Stomach (tissue), 9 donors: ENCODE measurements around the gene SLC6A12. TPM values are rescaled to one million over a fixed set of nuclear protein-coding genes. Genes with fewer than 3 reads are reported as not detected.

Experiments
- DNase-seq, 2 donors: peaks; one replicate each; pipeline versions ENCODE4 v3.0.0 to v3.0.0-alpha.2; 2013 to 2019
- H3K27ac ChIP-seq, 5 donors: fragments of 200-600 bp in 4 of 5; sonication (generic) in 4 of 5; one replicate each; pipeline ENCODE4 v1.5.1; 2013 to 2019; ENCODE audit warnings: mild to moderate bottlenecking in 1 of 5, moderate library complexity in 1 of 5
- H3K27me3 ChIP-seq, 3 donors: fragments of 200-600 bp; sonication (generic); one replicate each; pipeline ENCODE4 v1.5.1; 2017 to 2019; ENCODE audit warnings: mixed run types in 1 of 3
- H3K36me3 ChIP-seq, 4 donors: fragments of 200-600 bp; sonication (generic); 1 replicate in 3 of 4; 2 replicates in 1 of 4; pipeline ENCODE4 v1.5.1; 2016 to 2019
- H3K4me1 ChIP-seq, 4 donors: fragments of 200-600 bp; sonication (generic); one replicate each; pipeline ENCODE4 v1.5.1; 2016 to 2019
- H3K4me3 ChIP-seq, 4 donors: fragments of 200-600 bp; sonication (generic) in 3 of 4; one replicate each; pipeline ENCODE4 v1.5.1; 2016 to 2019; ENCODE audit warnings: mild to moderate bottlenecking in 1 of 4
- H3K9me3 ChIP-seq, 4 donors: fragments of 200-600 bp; sonication (generic); one replicate each; pipeline ENCODE4 v1.5.1; 2016 to 2019
- CTCF ChIP-seq, 7 experiments: fragments of 450-650 bp in 4 of 7; fragments of 200-600 bp in 3 of 7; sonication (generic) in 3 of 7; IDR thresholded peaks; one replicate each; pipeline ENCODE4 v1.5.1; 2016 to 2019; ENCODE audit warnings: antibody characterized with exemption in 7 of 7, control low read depth in 2 of 7, mild to moderate bottlenecking in 1 of 7
- EP300 ChIP-seq: sonication (generic); formaldehyde crosslinking; IDR thresholded peaks from one replicate; pipeline ENCODE4 v1.6.1; 2017; ENCODE audit warnings: antibody characterized with exemption
- POLR2A ChIP-seq, 4 donors: fragments of 450-650 bp; IDR thresholded peaks; one replicate each; pipeline ENCODE4 v1.6.1; 2016; ENCODE audit warnings: antibody characterized with exemption in 4 of 4, control low read depth in 2 of 4, mild to moderate bottlenecking in 1 of 4, moderate library complexity in 1 of 4
- POLR2AphosphoS5 ChIP-seq, 3 donors: sonication (generic); formaldehyde crosslinking; IDR thresholded peaks; one replicate each; pipeline ENCODE4 v1.6.1; 2016; ENCODE audit warnings: antibody characterized with exemption in 3 of 3
- WGBS, 5 donors: extraction: QIAGEN DNeasy Blood & Tissue Kit in 3 of 5; methylation state at CpG; one replicate each; pipeline versions ENCODE4 v1.1.5 to v1.1.7; 2013 to 2018; 5-methylcytosine and 5-hydroxymethylcytosine counted together
- intact Hi-C: fragments of 100-400 bp; cut with DNase I; formaldehyde crosslinking; loops from one replicate; pipeline ENCODE4 v1.15.1; 2023; ENCODE audit warnings: low total_unique reads
- polyA plus RNA-seq, 3 donors: library from polyadenylated mRNA; stranded (reverse); fragments of 200-250 nt; gene quantifications; one replicate each; pipeline ENCODE4 v1.2.3, GENCODE V29; 2013
- total RNA-seq, 5 donors: library from RNA; depleted of rRNA; stranded (reverse); fragments of >200 nt; gene quantifications; one replicate each; pipeline versions ENCODE4 v1.1.0 to v1.2.3, GENCODE V29; 2014 to 2016
- donor health status: healthy with polysubstance abuse.
- donor health status: Bipolar disorder and iron deficiency.
- donor health status: healthy.

Gene SLC6A12
- total and polyA plus RNA-seq, 8 donors: 0.05 to 1.7 (median 0.19) TPM; not detected in 5

- Histone ChIP-seq H3K27ac (no peak overlapping the region), H3K9me3 (no peaks in the 10 kb centered on the region), H3K4me3 (no peak overlapping the region), H3K36me3 (no peaks in the 10 kb centered on the region), H3K4me1 (peaks cover 5 to 15% (median 5%) of the 10 kb centered on the region in 4 donors), H3K27me3 (peaks cover 0 to 89% (median 38%) of the 10 kb centered on the region in 3 donors)
- intact Hi-C loops: no loop called here
- no peak for TF ChIP-seq EP300
- TF ChIP-seq POLR2A (IDR thresholded peaks at IDR 0.05): no peak
- no peak for TF ChIP-seq POLR2AphosphoS5 (IDR thresholded peaks at IDR 0.05)
- TF ChIP-seq CTCF (IDR thresholded peaks at IDR 0.05): no peak
- no peak for DNase-seq
- 44 to 55% (median 52%) methylated on average over 9 of the region's 9 CpGs for WGBS, 5 donors
Measured at GRCh38 chr12:198705-199104, 15.3 kb downstream of the SLC6A12 start.

- no peaks in the 10 kb centered on the region for H3K36me3 ChIP-seq
- no peak for DNase-seq
- no peak for TF ChIP-seq CTCF (IDR thresholded peaks at IDR 0.05)
- no peak for TF ChIP-seq POLR2AphosphoS5 (IDR thresholded peaks at IDR 0.05)
- no peak for TF ChIP-seq POLR2A (IDR thresholded peaks at IDR 0.05)
- no peak for TF ChIP-seq EP300
- H3K4me1 ChIP-seq: peaks cover 0 to 9% (median 0%) of the 10 kb centered on the region in 4 donors
- H3K9me3 ChIP-seq: no peaks in the 10 kb centered on the region
- intact Hi-C loops: no loop called here
- no peak overlapping the region for H3K27ac ChIP-seq
- H3K27me3 ChIP-seq: peaks cover 0 to 89% (median 37%) of the 10 kb centered on the region in 3 donors
- no peak overlapping the region for H3K4me3 ChIP-seq
- 91 to 94% (median 93%) methylated on average over 11 of the region's 11 CpGs for WGBS, 5 donors
Measured at GRCh38 chr12:197911-198695, 15.9 kb downstream of the SLC6A12 start.

DNA sequence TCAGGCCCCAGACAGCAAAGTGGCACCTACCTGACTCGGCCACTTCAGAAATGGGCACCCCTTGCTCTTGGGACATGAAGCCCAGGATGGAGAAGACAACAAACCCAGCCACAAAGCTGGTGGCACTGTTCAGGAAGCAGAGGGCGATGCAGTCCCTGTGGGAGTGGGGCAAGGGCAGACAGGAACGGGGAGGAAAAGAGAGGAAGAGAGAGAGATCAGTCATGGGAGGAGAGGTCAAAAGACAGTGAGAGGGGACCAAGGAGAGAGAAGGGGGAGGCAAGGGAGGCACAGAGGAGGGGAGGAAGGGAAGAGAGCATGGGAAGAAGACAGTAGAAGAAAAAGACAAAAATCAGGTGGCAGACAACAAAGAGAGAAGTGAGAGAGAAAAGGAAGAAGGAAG lies 16.6 kb downstream of the SLC6A12 start:
- peaks cover 0 to 89% (median 32%) of the 10 kb centered on the region in 3 donors for H3K27me3 ChIP-seq
- no peaks in the 10 kb centered on the region for H3K36me3 ChIP-seq
- TF ChIP-seq POLR2A (IDR thresholded peaks at IDR 0.05) (no peak), POLR2AphosphoS5 (IDR thresholded peaks at IDR 0.05) (no peak), EP300 (no peak), CTCF (IDR thresholded peaks at IDR 0.05) (no peak)
- no peak for DNase-seq
- WGBS, 5 donors: 79 to 92% (median 83%) methylated on average over 3 of the region's 3 CpGs
- intact Hi-C loops: no loop called here
- no peak overlapping the region for H3K4me3 ChIP-seq
- peaks cover 0 to 9% (median 0%) of the 10 kb centered on the region in 4 donors for H3K4me1 ChIP-seq
- H3K27ac ChIP-seq: no peak overlapping the region
- no peaks in the 10 kb centered on the region for H3K9me3 ChIP-seq

DNA sequence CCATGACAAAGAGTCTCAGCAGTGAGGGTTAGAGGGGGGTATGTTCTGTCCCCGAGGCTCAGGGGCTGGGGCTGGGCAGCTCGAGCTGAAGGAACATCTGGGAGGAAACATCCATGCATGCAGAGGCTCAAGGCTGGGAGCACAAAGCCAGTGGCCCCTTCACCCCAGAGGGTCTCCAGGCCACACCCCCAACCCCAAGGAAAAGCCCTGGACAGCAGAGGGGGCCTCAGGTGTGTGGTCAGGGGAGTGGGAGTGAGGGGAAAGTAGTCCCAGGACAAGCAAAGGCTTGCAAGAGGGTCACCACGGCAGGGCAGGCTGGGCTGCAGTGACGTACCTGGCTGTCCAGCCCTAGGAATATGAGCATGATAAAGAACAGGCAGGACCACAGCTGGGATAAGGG lies 17.5 kb downstream of the SLC6A12 start:
- H3K27me3 ChIP-seq: peaks cover 0 to 83% (median 30%) of the 10 kb centered on the region in 3 donors
- WGBS, 5 donors: 70 to 87% (median 70%) methylated on average over 4 of the region's 4 CpGs
- TF ChIP-seq CTCF (IDR thresholded peaks at IDR 0.05) (no peak), POLR2A (IDR thresholded peaks at IDR 0.05) (no peak), POLR2AphosphoS5 (IDR thresholded peaks at IDR 0.05) (no peak), EP300 (no peak)
- no peaks in the 10 kb centered on the region for H3K36me3 ChIP-seq
- no peak overlapping the region for H3K4me3 ChIP-seq
- DNase-seq: no peak
- no peak overlapping the region for H3K27ac ChIP-seq
- no peaks in the 10 kb centered on the region for H3K9me3 ChIP-seq
- intact Hi-C loops: no loop called here
- H3K4me1 ChIP-seq: peaks cover 0 to 9% (median 0%) of the 10 kb centered on the region in 4 donors
